Ishikawa (cell line): Measurements from ENCODE around the gene ACTN4.

Experiments
- EP300 ChIP-seq: IDR thresholded peaks from 2 replicates; pipeline ENCODE4 v1.6.1; 2012; ENCODE audit warnings: borderline replicate concordance
- MAX ChIP-seq: IDR thresholded peaks from 2 replicates; pipeline ENCODE4 v1.6.1; 2012
- NFIC ChIP-seq: IDR thresholded peaks from 2 replicates; pipeline ENCODE4 v1.6.1; 2012
- TAF1 ChIP-seq: IDR thresholded peaks from 2 replicates; pipeline ENCODE4 v1.6.1; 2012; ENCODE audit warnings: low read depth, mild to moderate bottlenecking
- TCF12 ChIP-seq: IDR thresholded peaks from 2 replicates; pipeline ENCODE4 v1.6.1; 2012; ENCODE audit warnings: low read depth
- TEAD4 ChIP-seq: IDR thresholded peaks from 2 replicates; pipeline ENCODE4 v1.6.1; 2012
- YY1 ChIP-seq: IDR thresholded peaks from 2 replicates; pipeline ENCODE4 v1.6.1; 2012; ENCODE audit warnings: low read depth

- TF ChIP-seq EP300 (no peak), MAX (no peak), TEAD4 (no peak), TAF1 (no peak), TCF12 (no peak), YY1 (no peak), NFIC (peak; percentile 71)
Measured at GRCh38 chr19:38707512-38708114, 60.2 kb downstream of the ACTN4 start.
